GM19455 (cell line): Measurements from ENCODE around the gene SYNDIG1L.

Source experiments
- ATAC-seq: cut with Tn5 transposase; IDR thresholded peaks from one replicate; pipeline ENCODE4 v1.9.1; 2021; ENCODE audit not compliant: unreplicated experiment

SYNDIG1L gene

DNA sequence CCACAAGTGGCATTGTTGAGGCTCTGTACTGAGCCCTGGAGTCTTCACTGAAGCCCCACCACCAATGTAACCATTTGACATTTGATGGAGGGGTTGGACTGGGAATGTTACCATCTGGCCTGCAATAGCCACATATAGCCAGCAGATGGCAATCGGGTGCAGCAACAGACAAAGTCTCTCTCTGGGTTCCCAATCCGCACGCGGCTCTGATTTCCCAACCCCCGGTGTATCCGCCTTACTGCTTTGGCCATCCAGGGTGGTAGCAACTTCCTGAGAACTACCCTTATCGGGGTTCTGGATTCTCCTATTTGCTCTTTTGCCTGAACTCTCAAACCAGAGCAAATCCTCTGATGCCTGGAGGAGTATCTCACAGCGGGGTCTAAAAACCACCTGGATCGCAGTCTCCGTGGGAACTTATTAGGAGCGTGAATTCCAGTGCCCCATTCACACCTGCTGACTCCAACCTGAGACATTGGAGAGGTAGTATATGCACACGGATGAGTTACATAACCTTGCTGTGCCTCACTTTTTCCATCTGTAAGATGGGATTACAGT is 63.6 kb downstream of the SYNDIG1L start:
- ATAC-seq, result no peak

DNA sequence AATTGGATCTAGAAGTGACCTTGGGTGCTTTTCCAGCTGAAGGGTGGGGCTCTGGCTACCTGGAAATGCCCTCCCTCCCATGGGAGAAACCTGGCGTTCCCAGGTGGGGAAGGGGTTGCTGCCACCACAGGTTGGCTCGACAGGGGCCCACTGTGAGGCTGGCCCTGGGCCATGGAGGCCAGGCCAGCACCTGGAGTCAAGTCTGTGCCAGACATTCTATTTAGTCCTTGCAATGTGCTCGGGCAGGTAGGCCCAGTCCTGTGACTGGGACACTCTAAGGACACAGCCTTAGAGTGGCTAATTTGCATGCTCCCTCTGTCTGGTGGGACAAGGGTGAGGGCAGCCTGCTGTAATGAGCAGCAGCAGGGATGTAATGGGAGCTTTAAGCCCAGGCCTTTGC is 65.8 kb downstream of the SYNDIG1L start:
- ATAC-seq, result no peak

DNA sequence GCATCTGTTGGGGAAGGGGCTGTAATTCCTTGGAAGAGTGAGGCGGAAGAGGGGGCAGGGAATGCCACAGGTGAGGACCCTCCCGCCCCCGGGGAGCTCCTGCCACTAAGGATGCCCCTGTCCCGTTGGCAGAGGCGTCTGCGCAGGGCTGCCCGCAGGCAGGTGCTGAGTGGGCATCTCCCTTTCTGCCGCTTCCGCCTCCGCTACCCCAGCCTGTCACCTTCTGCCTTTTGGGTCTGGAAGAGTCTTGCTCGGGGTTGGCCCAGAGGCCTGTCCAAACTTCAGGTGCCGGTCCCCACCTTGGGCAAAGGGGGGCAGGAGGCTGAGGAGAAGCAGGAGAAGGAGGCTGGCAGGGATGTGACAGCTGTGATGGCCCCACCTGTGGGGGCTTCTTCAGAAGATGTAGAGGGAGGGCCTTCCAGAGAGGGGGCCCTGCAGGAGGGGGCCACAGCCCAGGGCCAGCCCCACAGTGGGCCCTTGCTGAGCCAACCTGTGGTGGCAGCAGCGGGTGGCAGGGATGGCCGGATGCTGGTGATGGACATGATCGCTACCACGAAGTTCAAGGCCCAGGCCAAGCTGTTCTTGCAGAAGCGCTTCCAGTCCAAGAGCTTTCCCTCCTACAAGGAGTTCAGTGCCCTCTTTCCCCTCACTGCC is 67.7 kb downstream of the SYNDIG1L start:
- ATAC-seq, result no peak

DNA sequence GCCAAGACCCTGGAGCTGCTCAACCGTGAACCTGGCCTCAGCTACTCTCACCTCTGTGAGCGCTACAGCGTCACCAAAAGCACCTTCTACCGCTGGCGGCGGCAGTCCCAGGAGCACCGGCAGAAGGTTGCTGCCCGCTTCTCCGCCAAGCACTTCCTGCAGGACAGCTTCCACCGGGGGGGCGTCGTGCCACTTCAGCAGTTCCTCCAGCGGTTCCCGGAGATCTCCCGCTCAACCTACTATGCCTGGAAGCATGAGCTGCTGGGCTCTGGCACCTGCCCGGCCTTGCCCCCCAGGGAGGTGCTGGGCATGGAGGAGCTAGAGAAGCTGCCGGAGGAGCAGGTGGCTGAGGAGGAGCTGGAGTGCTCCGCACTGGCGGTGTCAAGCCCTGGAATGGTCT is 68.4 kb downstream of the SYNDIG1L start:
- no peak for ATAC-seq

DNA sequence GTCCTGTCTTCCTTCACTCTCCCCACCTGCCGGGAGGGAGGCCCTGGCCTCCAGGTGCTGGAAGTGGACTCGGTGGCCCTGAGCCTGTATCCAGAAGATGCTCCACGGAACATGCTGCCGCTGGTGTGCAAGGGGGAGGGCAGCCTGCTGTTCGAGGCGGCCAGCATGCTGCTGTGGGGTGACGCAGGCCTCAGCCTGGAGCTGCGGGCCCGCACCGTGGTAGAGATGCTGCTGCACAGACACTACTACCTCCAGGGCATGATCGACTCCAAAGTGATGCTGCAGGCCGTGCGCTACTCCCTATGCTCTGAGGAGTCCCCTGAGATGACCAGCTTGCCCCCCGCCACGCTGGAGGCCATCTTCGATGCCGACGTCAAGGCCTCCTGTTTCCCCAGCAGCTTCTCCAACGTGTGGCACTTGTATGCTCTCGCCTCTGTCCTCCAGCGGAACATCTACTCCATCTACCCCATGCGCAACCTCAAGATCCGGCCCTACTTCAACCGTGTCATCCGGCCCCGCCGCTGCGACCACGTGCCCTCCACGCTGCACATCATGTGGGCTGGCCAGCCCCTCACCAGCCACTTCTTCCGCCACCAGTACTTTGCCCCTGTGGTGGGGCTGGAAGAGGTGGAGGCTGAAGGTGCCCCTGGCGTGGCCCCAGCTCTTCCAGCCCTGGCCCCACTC is 69.0 kb downstream of the SYNDIG1L start:
- ATAC-seq, result no peak
